ENCODE measurements around the gene SORBS2.

Gene SORBS2

GRCh38 chr4:185548587-185548986 lies 263.4 kb downstream of the SORBS2 start:
- no peak for TF ChIP-seq CTCF (IDR thresholded peaks at IDR 0.05; ENCODE audit: low read depth, low read length, missing control alignments)
- H3K4me3 ChIP-seq (ENCODE audit: low read depth, low read length): no peak overlapping the region
- DNase-seq (ENCODE audit: low read depth): no peak

GRCh38 chr4:185546335-185546734 lies 265.7 kb downstream of the SORBS2 start:
- TF ChIP-seq CTCF (IDR thresholded peaks at IDR 0.05; ENCODE audit: low read depth, low read length, missing control alignments): no peak
- no peak for DNase-seq (ENCODE audit: low read depth)
- no peak overlapping the region for H3K4me3 ChIP-seq (ENCODE audit: low read depth, low read length)

GRCh38 chr4:185542626-185543315 lies 269.2 kb downstream of the SORBS2 start:
- no peak for TF ChIP-seq CTCF (IDR thresholded peaks at IDR 0.05; ENCODE audit: low read depth, low read length, missing control alignments)
- DNase-seq (ENCODE audit: low read depth): no peak
- no peak overlapping the region for H3K4me3 ChIP-seq (ENCODE audit: low read depth, low read length)

DNA sequence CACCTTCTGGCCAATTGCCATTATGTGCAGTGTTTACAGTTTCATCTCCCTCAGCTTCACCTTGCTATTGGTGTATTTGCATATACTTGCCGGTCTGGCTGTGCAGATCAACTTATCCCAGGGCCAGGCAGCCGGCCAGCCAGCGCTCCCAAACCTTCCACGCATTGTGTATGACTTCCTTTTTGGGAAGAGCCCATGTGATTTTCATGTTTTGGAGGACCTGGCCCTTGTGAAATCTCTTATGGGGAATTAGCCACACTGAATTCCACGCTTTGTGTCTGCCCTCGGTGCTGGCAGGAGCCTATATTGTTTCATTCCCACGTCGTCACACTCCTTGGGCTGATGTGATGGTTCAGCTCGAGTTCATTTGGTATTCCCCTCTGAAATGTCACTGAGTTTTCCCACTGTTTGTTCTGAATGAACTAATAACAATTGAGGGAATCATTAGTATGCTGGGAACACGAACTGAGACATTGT lies 270.7 kb downstream of the SORBS2 start:
- no peak for TF ChIP-seq CTCF (IDR thresholded peaks at IDR 0.05; ENCODE audit: low read depth, low read length, missing control alignments)
- no peak for DNase-seq (ENCODE audit: low read depth)

GRCh38 chr4:185540487-185541120 lies 271.4 kb downstream of the SORBS2 start:
- no peak for DNase-seq (ENCODE audit: low read depth)
- TF ChIP-seq CTCF (IDR thresholded peaks at IDR 0.05; ENCODE audit: low read depth, low read length, missing control alignments): no peak

More for the DNA sequence above, 270.7 kb downstream of the SORBS2 start:
- no peak overlapping the region for H3K4me3 ChIP-seq (ENCODE audit: low read depth, low read length)

DNA sequence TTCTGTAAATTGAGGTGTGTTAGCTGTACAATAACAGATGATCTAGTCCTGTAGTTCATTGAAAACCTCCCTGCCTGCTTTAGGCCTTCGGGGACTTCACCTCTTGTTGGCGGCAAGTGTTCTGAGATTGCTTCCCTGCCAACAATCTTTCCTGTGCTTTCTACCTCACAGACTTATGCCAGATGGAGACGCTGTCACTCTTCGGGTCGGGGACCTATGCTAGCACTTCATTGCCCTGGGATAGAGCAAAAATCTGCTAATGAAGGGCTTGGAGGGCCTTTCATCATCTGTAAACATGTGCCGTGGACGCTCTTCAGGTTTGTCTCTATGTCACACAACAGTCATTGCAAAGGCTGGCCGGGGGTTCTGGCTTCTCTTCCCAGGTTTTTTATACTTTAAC lies 272.0 kb downstream of the SORBS2 start:
- no peak overlapping the region for H3K4me3 ChIP-seq (ENCODE audit: low read depth, low read length)
- no peak for TF ChIP-seq CTCF (IDR thresholded peaks at IDR 0.05; ENCODE audit: low read depth, low read length, missing control alignments)
- DNase-seq (ENCODE audit: low read depth): no peak

More at GRCh38 chr4:185540487-185541120, 271.4 kb downstream of the SORBS2 start:
- no peak overlapping the region for H3K4me3 ChIP-seq (ENCODE audit: low read depth, low read length)
